GM19193 (cell line): ENCODE data around the gene GLRA2.

Experiments used
- POLR2A ChIP-seq: IDR thresholded peaks from 4 replicates; pipeline ENCODE4 v1.6.1; 2011; ENCODE audit not compliant: insufficient read depth, insufficient read length; ENCODE audit errors: extremely low read depth

Gene GLRA2

DNA sequence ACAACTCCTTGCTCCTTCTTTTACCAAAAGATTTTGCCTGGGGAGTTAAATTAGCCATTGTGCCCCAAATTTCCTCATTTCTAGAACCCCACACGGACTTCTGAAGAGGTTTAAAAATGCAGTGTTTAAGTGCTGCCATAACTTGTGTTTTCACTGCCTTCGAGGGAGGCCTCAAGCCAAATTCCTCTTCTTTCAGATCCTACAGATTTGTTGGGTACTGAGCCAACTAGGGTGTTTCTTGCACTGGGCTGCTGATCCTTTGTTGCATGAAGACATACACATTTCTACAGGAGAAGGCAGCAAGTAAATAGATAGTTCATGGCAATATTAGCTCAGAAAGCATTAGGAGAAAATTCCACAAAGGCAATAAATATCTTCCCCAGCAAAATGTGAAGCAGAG is 43.8 kb downstream of the GLRA2 start:
- no peak for TF ChIP-seq POLR2A

DNA sequence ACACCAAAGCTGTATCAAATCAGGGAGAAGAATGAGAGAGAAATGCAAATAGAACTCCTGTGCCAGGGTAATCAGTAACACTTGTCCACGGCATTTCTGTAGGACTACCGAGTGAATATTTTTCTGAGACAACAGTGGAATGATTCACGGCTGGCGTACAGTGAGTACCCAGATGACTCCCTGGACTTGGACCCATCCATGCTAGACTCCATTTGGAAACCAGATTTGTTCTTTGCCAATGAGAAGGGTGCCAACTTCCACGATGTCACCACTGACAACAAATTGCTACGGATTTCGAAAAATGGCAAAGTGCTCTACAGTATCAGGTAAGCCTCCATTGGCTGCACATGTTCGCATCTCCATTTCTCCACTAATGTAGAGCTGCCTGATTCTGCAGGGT is 51.7 kb downstream of the GLRA2 start:
- TF ChIP-seq POLR2A, result no peak

- no peak for TF ChIP-seq POLR2A
Measured at GRCh38 chrX:14584548-14584947, 55.2 kb downstream of the GLRA2 start.

- no peak for TF ChIP-seq POLR2A
Measured at GRCh38 chrX:14590216-14590615, 60.9 kb downstream of the GLRA2 start.

DNA sequence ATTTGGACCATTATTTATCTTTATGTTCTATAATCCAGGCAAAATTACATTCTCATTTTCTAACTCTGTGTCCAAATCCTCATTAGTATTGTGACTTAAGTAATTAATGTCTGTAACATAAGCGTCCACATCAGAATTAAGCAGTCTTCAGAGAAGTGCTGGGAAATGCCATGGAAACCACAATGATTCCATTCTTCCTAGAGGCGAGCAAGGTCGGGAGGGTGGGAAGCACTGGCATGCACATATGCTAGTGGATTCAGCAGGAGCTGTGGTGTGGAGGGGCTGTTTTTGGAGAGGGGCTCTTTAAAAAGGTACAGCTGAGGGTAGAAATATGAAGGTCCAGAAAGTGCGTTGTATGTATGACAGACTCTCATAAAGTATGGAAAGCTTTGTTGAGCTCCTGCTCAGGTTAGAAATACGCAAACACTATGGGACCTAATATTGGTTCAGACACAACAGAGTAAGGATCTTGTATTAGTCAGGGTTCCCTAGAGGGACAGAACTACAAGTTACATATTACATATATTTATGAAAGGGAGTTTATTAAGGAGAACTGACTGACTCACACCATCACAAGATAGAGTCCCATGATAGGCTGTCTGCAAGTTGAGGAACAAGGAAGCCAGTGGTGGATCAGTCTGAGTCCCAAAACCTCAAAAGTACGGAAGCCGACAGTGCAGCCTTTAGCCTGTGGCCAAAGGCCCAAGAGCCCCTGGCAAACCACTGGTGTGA is 61.5 kb downstream of the GLRA2 start:
- TF ChIP-seq POLR2A, result no peak

GRCh38 chrX:14591976-14592375 is 62.6 kb downstream of the GLRA2 start:
- no peak for TF ChIP-seq POLR2A

DNA sequence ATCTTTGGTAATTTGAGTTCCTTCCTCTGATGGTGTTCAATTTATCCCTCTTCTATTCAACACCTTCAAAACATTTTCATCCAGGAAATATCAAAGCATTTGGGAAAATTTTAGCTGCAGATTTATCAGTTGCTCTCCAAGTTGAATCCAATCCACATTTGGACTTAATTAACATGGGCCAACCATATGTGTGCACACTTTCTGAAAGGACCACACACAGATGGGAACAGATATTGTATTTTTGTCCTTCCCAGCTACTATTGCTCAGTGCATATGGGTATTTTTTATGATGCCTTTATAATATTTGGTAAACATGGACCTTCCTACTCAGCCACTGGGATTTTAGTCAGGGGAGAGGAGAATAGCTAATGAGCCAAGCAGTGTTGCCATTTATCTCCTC is 65.2 kb downstream of the GLRA2 start:
- no peak for TF ChIP-seq POLR2A

DNA sequence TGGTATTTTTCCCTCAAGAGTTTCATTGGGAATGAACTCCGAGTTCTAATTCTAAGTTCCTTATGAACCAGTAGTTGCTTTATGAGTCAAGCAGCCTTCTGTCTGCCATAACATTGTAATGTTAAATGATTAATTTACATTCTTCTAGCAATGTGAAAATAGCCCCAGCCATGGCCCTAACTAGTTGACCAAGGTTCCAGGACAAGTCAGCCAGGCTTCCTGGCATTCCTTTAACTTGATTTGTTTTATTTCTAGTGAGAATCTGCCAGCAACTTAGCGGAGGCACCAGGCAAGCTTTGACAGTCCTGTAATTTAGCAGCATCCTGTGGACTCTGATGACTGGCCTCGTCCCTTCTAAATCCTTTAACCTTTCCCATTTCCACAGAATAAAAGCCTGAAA is 69.0 kb downstream of the GLRA2 start:
- TF ChIP-seq POLR2A, result no peak

DNA sequence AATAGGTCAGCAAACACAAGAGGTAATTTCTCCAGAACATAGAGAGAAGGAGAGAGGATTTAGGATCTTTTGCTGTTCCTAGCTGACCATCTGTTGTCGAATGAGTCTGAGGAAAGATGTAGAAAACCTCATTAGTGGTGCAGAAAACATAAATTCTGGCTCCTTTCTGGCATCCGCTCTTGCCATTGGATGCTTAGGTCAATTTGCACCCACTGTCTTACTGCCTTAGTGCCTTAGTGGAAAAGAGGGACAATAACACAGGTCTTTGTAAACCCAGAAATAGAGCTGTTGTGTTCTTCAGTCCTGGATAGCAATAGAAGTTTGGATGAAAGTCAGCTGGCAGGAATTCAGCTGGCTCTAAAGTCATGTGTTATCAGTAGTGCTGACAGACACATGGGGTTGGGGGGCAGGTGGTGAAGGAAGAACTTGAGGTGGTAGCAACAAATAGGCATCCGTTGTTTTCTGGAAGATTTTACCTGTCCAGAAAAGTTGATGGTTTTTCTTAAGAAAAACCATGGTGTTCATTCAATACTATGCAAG is 78.2 kb downstream of the GLRA2 start:
- no peak for TF ChIP-seq POLR2A

- TF ChIP-seq POLR2A, result no peak
Measured at GRCh38 chrX:14616301-14616700, 87.0 kb downstream of the GLRA2 start.

GRCh38 chrX:14616836-14617235 is 87.5 kb downstream of the GLRA2 start:
- TF ChIP-seq POLR2A, result no peak

- no peak for TF ChIP-seq POLR2A
Measured at GRCh38 chrX:14618177-14618965, 89.0 kb downstream of the GLRA2 start.

DNA sequence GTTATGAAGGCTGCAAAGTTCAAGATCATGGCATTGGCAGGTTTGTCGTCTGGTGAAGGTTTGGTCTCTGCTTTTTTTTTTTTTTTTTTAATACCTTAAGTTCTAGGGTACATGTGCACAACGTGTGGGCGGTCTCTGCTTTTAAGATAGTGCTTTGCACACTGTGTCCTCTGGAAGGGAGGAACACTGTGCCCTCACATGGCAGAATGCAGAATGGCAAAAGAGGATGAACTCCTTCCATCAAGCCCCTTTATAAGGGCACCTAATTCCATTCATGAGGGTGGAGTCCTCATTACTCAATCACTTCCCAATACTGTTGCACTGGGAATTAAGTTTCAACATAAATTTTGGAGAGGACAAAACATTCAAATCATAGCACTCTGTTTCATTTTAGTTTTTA is 101.4 kb downstream of the GLRA2 start:
- no peak for TF ChIP-seq POLR2A

- no peak for TF ChIP-seq POLR2A
Measured at GRCh38 chrX:14641681-14642655, 112.6 kb downstream of the GLRA2 start.

DNA sequence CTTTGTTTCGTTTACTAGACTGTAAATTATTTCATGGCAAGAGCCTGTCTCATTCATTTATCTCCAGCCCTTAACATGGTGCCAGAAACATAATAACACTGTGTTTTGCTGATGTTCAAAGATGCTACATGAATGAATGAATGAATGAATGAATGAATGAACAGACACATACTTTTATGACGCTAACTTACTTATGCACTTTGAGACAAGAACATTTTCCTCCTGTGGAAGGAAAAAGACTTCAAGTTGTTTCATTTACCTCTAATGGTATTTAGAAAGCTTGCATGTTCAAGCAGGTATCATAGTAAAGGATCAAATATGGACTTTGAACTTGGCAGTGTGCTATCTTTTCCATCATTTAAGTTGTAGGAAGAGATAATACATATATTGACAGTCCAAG is 131.6 kb downstream of the GLRA2 start:
- TF ChIP-seq POLR2A, result no peak
